GM12878 (cell line): ENCODE data around the gene TNRC18. TPM values are rescaled to one million over a fixed set of nuclear protein-coding genes. Genes with fewer than 3 reads are reported as not detected.
"Not testable (repeated sequence)": the region's sequence is repeated elsewhere in the genome, so short reads cannot be mapped to it uniquely, and the experiment has no call there.

ENCODE experiments used
- ATAC-seq: fragments of 200-7000 bp; cut with Tn5 transposase; 3 replicates; pipeline ENCODE4 v1.9.1; 2020; ENCODE audit warnings: mild to moderate bottlenecking, moderate library complexity
- BruUV-seq: library from RNA; stranded (reverse); fragments of 400-500 nt; replicated peaks from 2 replicates; lab custom pipeline; 2021; lab: Mats Ljungman, UMichigan
- CTCF ChIA-PET: fragments of 300-600 bp; sonication (Branson Sonifier 250); formaldehyde crosslinking; extraction: SDS; loops from one replicate; lab custom pipeline; 2021; ENCODE audit warnings: inconsistent platforms; lab: Yijun Ruan, JAX
- POLR2A ChIA-PET: fragments of 350-600 bp; formaldehyde crosslinking; extraction: SDS; loops from one replicate; lab custom pipeline; 2021; ENCODE audit warnings: inconsistent platforms; lab: Charles Lee
- RAD21 ChIA-PET: fragments of 300-600 bp; sonication (Branson Sonifier 250); formaldehyde crosslinking; loops from one replicate; lab custom pipeline; 2023; ENCODE audit warnings: antibody characterized with exemption; ENCODE audit not compliant: unreplicated experiment; lab: Charles Lee
- SMC1A ChIA-PET: fragments of 300-600 bp; sonication (Branson Sonifier 250); formaldehyde crosslinking; loops from one replicate; lab custom pipeline; 2023; ENCODE audit not compliant: unreplicated experiment, uncharacterized antibody; lab: Charles Lee
- DNase-seq: peaks from one replicate; pipeline ENCODE4 v3.0.0-alpha.2; 2011; ENCODE audit warnings: low read depth, low spot score
- FAIRE-seq: peaks from 3 replicates; lab custom pipeline; 2011; peaks lifted over from hg19 to GRCh38; lab: Jason Lieb, UNC
- H2AFZ ChIP-seq: 2 replicates; pipeline ENCODE4 v1.6.0; 2011; ENCODE audit warnings: low read depth, low read length, control low read depth; ENCODE audit not compliant: control insufficient read depth
- H3K27ac ChIP-seq: 2 replicates; pipeline ENCODE4 v1.5.1; 2011; ENCODE audit warnings: control low read depth; ENCODE audit not compliant: control insufficient read depth, insufficient read depth
- H3K27me3 ChIP-seq, 2 experiments: replicated peaks in 1 of 2; 2 replicates each; pipeline versions ENCODE4 v1.6.0 to v1.6.1; 2011; ENCODE audit warnings: low read length in 1 of 2; ENCODE audit not compliant: control insufficient read depth in 2 of 2, insufficient read depth in 2 of 2
- H3K36me3 ChIP-seq, 2 experiments: 2 replicates each; pipeline ENCODE4 v1.5.1; 2011; ENCODE audit warnings: low read length in 1 of 2; ENCODE audit not compliant: control insufficient read depth in 2 of 2, insufficient read depth in 2 of 2
- H3K4me1 ChIP-seq: 2 replicates; pipeline ENCODE4 v1.6.1; 2011; ENCODE audit warnings: mild to moderate bottlenecking, low read length, moderate library complexity, mixed read lengths; ENCODE audit not compliant: control insufficient read depth, insufficient read depth
- H3K4me2 ChIP-seq: 2 replicates; pipeline ENCODE4 v1.6.0; 2011; ENCODE audit warnings: control low read depth; ENCODE audit not compliant: control insufficient read depth, insufficient read depth
- H3K4me3 ChIP-seq: fragments of 200-600 bp; sonication (generic); 2 replicates; pipeline ENCODE4 v1.5.1; 2016
- H3K79me2 ChIP-seq: 2 replicates; pipeline ENCODE4 v1.6.0; 2011; ENCODE audit warnings: low read length; ENCODE audit not compliant: control insufficient read depth, insufficient read depth
- H3K9ac ChIP-seq: 2 replicates; pipeline ENCODE4 v1.8.0; 2011; ENCODE audit warnings: low read length, control low read depth, mixed read lengths; ENCODE audit not compliant: control insufficient read depth, insufficient read depth
- H3K9me3 ChIP-seq: replicated peaks from 3 replicates; pipeline ENCODE4 v1.5.1; 2011; ENCODE audit warnings: mild to moderate bottlenecking, low read length; ENCODE audit not compliant: control insufficient read depth, insufficient read depth
- H4K20me1 ChIP-seq: 2 replicates; pipeline ENCODE4 v1.6.0; 2011; ENCODE audit not compliant: control insufficient read depth, insufficient read depth
- ATF7 ChIP-seq: fragments of 450-650 bp; IDR thresholded peaks from 2 replicates; pipeline ENCODE4 v1.6.1; 2016; ENCODE audit warnings: low read depth, mild to moderate bottlenecking
- FOXK2 ChIP-seq: fragments of 450-650 bp; IDR thresholded peaks from 2 replicates; pipeline ENCODE4 v1.6.1; 2017; ENCODE audit warnings: mild to moderate bottlenecking, moderate library complexity
- POU2F2 ChIP-seq: IDR thresholded peaks from 3 replicates; pipeline ENCODE4 v1.6.1; 2011; ENCODE audit warnings: low read depth, mild to moderate bottlenecking, low read length, borderline replicate concordance
- ZNF274 ChIP-seq: IDR thresholded peaks from one replicate; pipeline ENCODE4 v1.8.0; 2011; ENCODE audit not compliant: insufficient read length, insufficient read depth
- WGBS: methylation state at CpG from one replicate; pipeline ENCODE4 v1.1.6; 2016; ENCODE audit warnings: low lambda C conversion rate; ENCODE audit not compliant: insufficient replicate concordance, insufficient coverage; ENCODE audit errors: missing lambda C conversion rate; 5-methylcytosine and 5-hydroxymethylcytosine counted together
- in situ Hi-C: fragments of 300-500 bp; cut with MboI; formaldehyde crosslinking; loops from 9 replicates; pipeline ENCODE4 v1.14.3; 2018; ENCODE audit warnings: mixed read lengths
- intact Hi-C: fragments of 100-400 bp; cut with micrococcal nuclease; formaldehyde crosslinking; loops from one replicate; pipeline ENCODE4 v1.14.2; 2022; ENCODE audit not compliant: unreplicated experiment
- polyA plus RNA-seq, 11 experiments: library from polyadenylated mRNA; depleted of rRNA in 4 of 11; unstranded in 6 of 11; stranded (reverse) in 5 of 11; fragments of >200 nt; fragmentation: Nextera tagmentation in 4 of 11; fragmentation: Illumina TruSeq in 1 of 11; extraction: Ambion mirVana in 4 of 11; extraction: Trizol in 1 of 11; gene quantifications; 1 replicate in 1 of 11; 2 replicates in 10 of 11; pipeline versions ENCODE4 v1.2.1 to v1.2.3, GENCODE V29; 2011 to 2016; ENCODE audit warnings: inconsistent platforms in 2 of 11, missing spikeins in 2 of 11, low read depth in 1 of 11
- total RNA-seq, 4 experiments: library from RNA; depleted of rRNA in 3 of 4; stranded (reverse); fragments of >200 nt in 3 of 4; fragmentation: Illumina TruSeq in 1 of 4; extraction: Trizol in 1 of 4; gene quantifications; 2 replicates each; pipeline versions ENCODE4 v1.2.1 to v1.2.3, GENCODE V29; 2013 to 2021

TNRC18 gene
- total and polyA plus RNA-seq, 10 of the 15 experiments (the other 5 are each of a cell fraction or from before 2014, with no cell fraction given) = 0.02 to 31.7 (median 5.4) TPM

DNA sequence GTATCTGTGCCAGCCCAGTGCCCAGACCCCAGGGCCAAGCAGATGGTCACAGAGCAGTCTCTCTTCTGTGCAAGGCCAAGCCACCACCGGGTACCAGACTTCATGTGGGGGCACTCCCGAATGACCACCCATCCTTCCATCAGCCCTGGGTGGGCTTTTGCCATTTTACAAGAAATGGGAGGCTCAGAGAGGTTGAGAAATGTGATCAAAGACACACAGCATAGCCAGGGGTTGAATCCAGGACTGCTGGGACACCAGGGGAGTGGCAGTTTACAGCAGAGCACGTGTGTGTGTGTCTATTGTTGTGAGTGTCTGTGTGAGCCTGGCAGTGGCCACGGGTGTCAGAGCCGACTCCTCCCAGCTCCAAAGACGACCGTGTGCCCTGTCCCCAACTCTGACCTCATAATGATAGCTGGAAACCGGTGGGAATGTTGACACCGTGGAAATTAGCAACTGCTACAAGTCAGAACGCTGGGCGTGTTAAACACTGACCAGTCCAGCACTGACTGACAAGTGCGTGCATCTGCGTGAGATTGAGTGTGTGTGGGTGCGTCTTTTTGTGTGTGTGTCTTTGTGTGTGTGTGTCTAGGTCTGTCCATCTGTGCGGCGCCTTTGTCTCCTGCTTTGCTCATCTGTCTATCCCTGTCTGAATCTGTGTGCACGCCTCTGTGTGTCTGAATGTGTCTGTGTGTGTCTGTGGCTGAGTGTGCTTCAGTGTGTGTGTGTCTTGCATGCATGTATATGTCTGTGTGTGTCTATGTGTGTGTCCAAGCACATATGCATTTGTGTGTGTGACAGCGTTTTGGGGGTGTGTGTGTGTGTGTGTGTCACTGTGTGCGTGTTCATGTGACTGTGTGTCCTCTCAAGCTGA is 158.1 kb downstream of the TNRC18 start (continued):
- TF ChIP-seq POU2F2 (no peak), FOXK2 (no peak), ATF7 (no peak), ZNF274 (no peak)

GRCh38 chr7:5263066-5263465 is 160.6 kb downstream of the TNRC18 start:
- H3K9ac ChIP-seq, intact Hi-C loops, H3K27ac ChIP-seq, H2AFZ ChIP-seq, H4K20me1 ChIP-seq, H3K9me3 ChIP-seq, DNase-seq, RAD21 ChIA-PET, H3K27me3 ChIP-seq, POLR2A ChIA-PET, H3K4me3 ChIP-seq, BruUV-seq, SMC1A ChIA-PET, ATAC-seq, H3K4me1 ChIP-seq, in situ Hi-C loops, H3K79me2 ChIP-seq, FAIRE-seq, CTCF ChIA-PET, H3K36me3 ChIP-seq, H3K4me2 ChIP-seq: not testable (repeated sequence)
- 28% methylated on average over 10 of the region's 10 CpGs for WGBS

DNA sequence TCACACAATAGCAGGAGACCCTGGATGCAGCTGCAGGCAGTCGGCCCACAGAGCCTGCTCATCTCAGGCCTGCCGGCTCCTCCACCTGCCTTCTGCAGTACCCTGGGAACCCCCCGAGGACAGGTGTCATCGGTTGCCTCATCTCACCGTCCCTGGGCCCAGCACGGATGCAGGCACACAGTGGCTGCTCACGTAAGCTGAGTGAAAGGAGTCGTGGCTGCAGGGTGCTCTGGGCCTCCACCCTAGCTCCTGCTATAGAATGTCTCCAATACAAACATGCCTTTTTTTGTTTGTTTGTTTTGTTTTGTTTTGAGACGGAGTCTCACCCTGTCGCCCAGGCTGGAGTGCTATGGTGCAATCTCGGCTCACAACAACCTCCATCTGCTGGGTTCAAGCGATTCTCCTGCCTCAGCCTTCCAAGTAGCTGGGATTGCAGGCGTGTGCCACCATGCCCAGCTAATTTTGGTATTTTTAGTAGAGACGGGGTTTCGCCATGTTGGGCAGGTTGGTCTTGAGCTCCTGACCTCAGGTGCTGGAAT is 163.0 kb downstream of the TNRC18 start:
- DNase-seq, H3K4me2 ChIP-seq, intact Hi-C loops, H3K27ac ChIP-seq, FAIRE-seq, POLR2A ChIA-PET, H4K20me1 ChIP-seq, H3K27me3 ChIP-seq, H3K4me3 ChIP-seq, H3K79me2 ChIP-seq, ATAC-seq, RAD21 ChIA-PET, H3K36me3 ChIP-seq, H3K4me1 ChIP-seq, H2AFZ ChIP-seq, CTCF ChIA-PET, BruUV-seq, in situ Hi-C loops, H3K9me3 ChIP-seq, H3K9ac ChIP-seq: not testable (repeated sequence)
- SMC1A ChIA-PET = interaction anchor here (1.3 kb wide), 1 partner anchor 21 kb away, joined by 3 read pairs; no protein-coding TSS in a partner anchor
- 57% methylated on average over 15 of the region's 15 CpGs for WGBS

Other genes starting within 250 kb of the TNRC18 start
- gene WIPI2, start 233.6 kb downstream of the TNRC18 start, total RNA-seq (2014; rRNA removed) = 33.9 and 41.4 TPM in 2 replicates
- gene WIPI2, start 233.6 kb downstream of the TNRC18 start, total RNA-seq (2014; rRNA removed; fragmentation: Illumina TruSeq; extraction: Trizol) = 28.7 and 28.9 TPM in 2 replicates
- gene WIPI2, start 233.6 kb downstream of the TNRC18 start, total RNA-seq (2021) = 50.3 and 55.1 TPM in 2 replicates
- 74.1 and 103 TPM in 2 replicates for gene WIPI2, start 233.6 kb downstream of the TNRC18 start, polyA plus RNA-seq (2011; rRNA removed)
- gene WIPI2, start 233.6 kb downstream of the TNRC18 start, polyA plus RNA-seq (2014; fragmentation: Illumina TruSeq; extraction: Trizol) = 36.9 and 43.2 TPM in 2 replicates
- 10 to 100 TPM in 1 of 2 experiments, 1 to 10 TPM in 1; 6.9 to 12.2 TPM for gene WIPI2, start 233.6 kb downstream of the TNRC18 start, polyA plus RNA-seq (2014; fragmentation: Nextera tagmentation; extraction: Ambion mirVana)
- 56.6 and 59.0 TPM in 2 replicates for gene WIPI2, start 233.6 kb downstream of the TNRC18 start, polyA plus RNA-seq (2014; rRNA removed)
- gene WIPI2, start 233.6 kb downstream of the TNRC18 start, polyA plus RNA-seq (2016; fragmentation: Nextera tagmentation; extraction: Ambion mirVana) = 10 to 100 TPM; 42.5 to 45.7 TPM
- gene SLC29A4, start 140.9 kb downstream of the TNRC18 start, total RNA-seq (2014; rRNA removed) = 0.11 and 0.49 TPM in 2 replicates
- gene SLC29A4, start 140.9 kb downstream of the TNRC18 start, total RNA-seq (2014; rRNA removed; fragmentation: Illumina TruSeq; extraction: Trizol) = 0.09 and 0.31 TPM in 2 replicates
- 0.45 and 0.72 TPM in 2 replicates for gene SLC29A4, start 140.9 kb downstream of the TNRC18 start, total RNA-seq (2021)
- gene SLC29A4, start 140.9 kb downstream of the TNRC18 start, polyA plus RNA-seq (2011; rRNA removed) = 0.24 and 0.34 TPM in 2 replicates
- gene SLC29A4, start 140.9 kb downstream of the TNRC18 start, polyA plus RNA-seq (2014; fragmentation: Illumina TruSeq; extraction: Trizol) = 0.15 TPM in 1 of 2 replicates, not detected in the other
- gene SLC29A4, start 140.9 kb downstream of the TNRC18 start, polyA plus RNA-seq (2014; fragmentation: Nextera tagmentation; extraction: Ambion mirVana) = not detected
- 0.14 and 0.39 TPM in 2 replicates for gene SLC29A4, start 140.9 kb downstream of the TNRC18 start, polyA plus RNA-seq (2014; rRNA removed)
- under 1 TPM in 1 of 2 experiments, not detected in 1; 0.23 TPM for gene SLC29A4, start 140.9 kb downstream of the TNRC18 start, polyA plus RNA-seq (2016; fragmentation: Nextera tagmentation; extraction: Ambion mirVana)
- 4.7 and 6.7 TPM in 2 replicates for gene FBXL18, start 90.0 kb upstream of the TNRC18 start, total RNA-seq (2014; rRNA removed)
- 2.0 and 2.8 TPM in 2 replicates for gene FBXL18, start 90.0 kb upstream of the TNRC18 start, total RNA-seq (2014; rRNA removed; fragmentation: Illumina TruSeq; extraction: Trizol)
- gene FBXL18, start 90.0 kb upstream of the TNRC18 start, total RNA-seq (2021) = 15.9 and 19.6 TPM in 2 replicates
- 0.61 and 2.0 TPM in 2 replicates for gene FBXL18, start 90.0 kb upstream of the TNRC18 start, polyA plus RNA-seq (2011; rRNA removed)
- gene FBXL18, start 90.0 kb upstream of the TNRC18 start, polyA plus RNA-seq (2014; fragmentation: Illumina TruSeq; extraction: Trizol) = 0.95 and 2.7 TPM in 2 replicates
- gene FBXL18, start 90.0 kb upstream of the TNRC18 start, polyA plus RNA-seq (2014; fragmentation: Nextera tagmentation; extraction: Ambion mirVana) = 1 to 10 TPM in 1 of 2 experiments, under 1 TPM in 1; 0.80 to 1.1 TPM
- gene FBXL18, start 90.0 kb upstream of the TNRC18 start, polyA plus RNA-seq (2014; rRNA removed) = 10.0 and 11.3 TPM in 2 replicates
- gene FBXL18, start 90.0 kb upstream of the TNRC18 start, polyA plus RNA-seq (2016; fragmentation: Nextera tagmentation; extraction: Ambion mirVana) = 10 to 100 TPM; 13.6 to 14.8 TPM
- gene ACTB, start 106.8 kb upstream of the TNRC18 start, total RNA-seq (2014; rRNA removed) = 5,201 and 6,104 TPM in 2 replicates
- 5,689 and 6,359 TPM in 2 replicates for gene ACTB, start 106.8 kb upstream of the TNRC18 start, total RNA-seq (2014; rRNA removed; fragmentation: Illumina TruSeq; extraction: Trizol)
- gene ACTB, start 106.8 kb upstream of the TNRC18 start, total RNA-seq (2021) = 16,196 and 16,641 TPM in 2 replicates
- 1,147 and 2,786 TPM in 2 replicates for gene ACTB, start 106.8 kb upstream of the TNRC18 start, polyA plus RNA-seq (2011; rRNA removed)
- 10,962 and 12,114 TPM in 2 replicates for gene ACTB, start 106.8 kb upstream of the TNRC18 start, polyA plus RNA-seq (2014; fragmentation: Illumina TruSeq; extraction: Trizol)
- gene ACTB, start 106.8 kb upstream of the TNRC18 start, polyA plus RNA-seq (2014; fragmentation: Nextera tagmentation; extraction: Ambion mirVana) = over 10,000 TPM; 10,715 to 12,414 TPM
- gene ACTB, start 106.8 kb upstream of the TNRC18 start, polyA plus RNA-seq (2014; rRNA removed) = 5,798 and 7,688 TPM in 2 replicates
- over 10,000 TPM; 31,192 to 31,914 TPM for gene ACTB, start 106.8 kb upstream of the TNRC18 start, polyA plus RNA-seq (2016; fragmentation: Nextera tagmentation; extraction: Ambion mirVana)
- 172 and 215 TPM in 2 replicates for gene FSCN1, start 169.0 kb upstream of the TNRC18 start, total RNA-seq (2014; rRNA removed)
- gene FSCN1, start 169.0 kb upstream of the TNRC18 start, total RNA-seq (2014; rRNA removed; fragmentation: Illumina TruSeq; extraction: Trizol) = 49.8 and 64.8 TPM in 2 replicates
- gene FSCN1, start 169.0 kb upstream of the TNRC18 start, total RNA-seq (2021) = 337 TPM in 2 replicates
- 17.8 and 66.7 TPM in 2 replicates for gene FSCN1, start 169.0 kb upstream of the TNRC18 start, polyA plus RNA-seq (2011; rRNA removed)
- gene FSCN1, start 169.0 kb upstream of the TNRC18 start, polyA plus RNA-seq (2014; fragmentation: Illumina TruSeq; extraction: Trizol) = 4.0 and 38.7 TPM in 2 replicates
- 1 to 10 TPM in 1 of 2 experiments, under 1 TPM in 1; 0.50 to 1.6 TPM for gene FSCN1, start 169.0 kb upstream of the TNRC18 start, polyA plus RNA-seq (2014; fragmentation: Nextera tagmentation; extraction: Ambion mirVana)
- gene FSCN1, start 169.0 kb upstream of the TNRC18 start, polyA plus RNA-seq (2014; rRNA removed) = 207 and 254 TPM in 2 replicates
- gene FSCN1, start 169.0 kb upstream of the TNRC18 start, polyA plus RNA-seq (2016; fragmentation: Nextera tagmentation; extraction: Ambion mirVana) = 100 to 1,000 TPM; 145 to 150 TPM